ENCODE results near the gene PNO1.
"Not testable (repeated sequence)": the region's sequence is repeated elsewhere in the genome, so short reads cannot be mapped to it uniquely, and the experiment has no call there.

The PNO1 gene

GRCh38 chr2:68158134-68158447, 403 bp downstream of the PNO1 start:
- no peak for DNase-seq

DNA sequence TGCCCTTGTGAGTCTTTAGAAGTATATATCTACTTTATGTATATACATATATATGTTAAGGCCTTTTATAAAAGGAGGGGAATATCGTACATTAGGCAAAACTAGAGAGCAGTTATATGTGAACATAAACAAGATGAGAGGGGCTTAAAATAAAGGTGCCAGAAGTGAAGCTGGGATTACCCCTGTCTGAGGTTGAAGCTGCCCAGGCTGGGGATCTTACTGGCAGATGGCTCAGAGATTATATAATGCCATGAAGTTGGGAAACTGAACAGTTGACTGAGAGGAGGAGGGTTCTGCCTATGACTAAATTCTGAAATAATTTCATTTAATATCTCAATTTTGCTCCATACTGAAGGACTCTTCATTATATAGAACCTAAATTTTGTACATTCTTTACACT, 6.0 kb downstream of the PNO1 start:
- DNase-seq: peak; percentile 90

DNA sequence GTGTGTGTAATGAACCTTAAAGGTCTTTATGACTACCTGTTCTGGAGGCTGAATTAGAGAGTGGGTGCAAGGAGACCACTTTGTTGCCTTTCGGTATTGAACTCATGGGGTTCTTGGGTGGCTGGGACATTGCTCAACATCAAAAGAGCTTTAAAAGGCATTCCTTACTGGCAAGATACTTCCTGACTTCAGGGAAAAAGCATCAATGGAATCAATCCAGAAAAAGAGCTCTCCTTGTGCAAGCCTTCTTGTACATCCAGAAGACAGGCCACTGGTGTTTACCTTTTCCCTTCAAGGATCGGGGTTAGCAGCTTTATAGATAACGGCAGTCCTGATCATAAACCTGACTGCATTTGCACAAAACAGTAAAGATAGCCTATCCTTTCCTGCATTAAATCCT, 9.5 kb downstream of the PNO1 start:
- no peak for DNase-seq

DNA sequence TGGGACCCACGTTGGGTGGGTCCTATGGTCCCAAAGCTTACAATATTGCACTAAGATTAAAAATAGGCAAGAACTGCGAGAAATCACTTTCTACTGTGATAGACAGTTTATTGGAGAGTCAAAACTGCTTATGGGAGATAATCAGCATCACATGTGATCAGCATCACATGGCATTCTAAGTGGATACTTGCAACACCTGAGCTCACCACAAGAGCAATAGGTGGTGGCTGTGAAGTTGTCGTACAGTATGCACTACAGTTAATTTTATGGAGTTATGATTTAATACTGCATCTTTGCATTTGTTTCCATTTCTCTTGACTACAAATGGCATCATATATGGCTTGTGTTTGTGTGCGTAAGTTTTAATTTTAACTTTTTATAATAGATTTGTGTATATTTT, 11.6 kb downstream of the PNO1 start:
- DNase-seq: peak; percentile 21

DNA sequence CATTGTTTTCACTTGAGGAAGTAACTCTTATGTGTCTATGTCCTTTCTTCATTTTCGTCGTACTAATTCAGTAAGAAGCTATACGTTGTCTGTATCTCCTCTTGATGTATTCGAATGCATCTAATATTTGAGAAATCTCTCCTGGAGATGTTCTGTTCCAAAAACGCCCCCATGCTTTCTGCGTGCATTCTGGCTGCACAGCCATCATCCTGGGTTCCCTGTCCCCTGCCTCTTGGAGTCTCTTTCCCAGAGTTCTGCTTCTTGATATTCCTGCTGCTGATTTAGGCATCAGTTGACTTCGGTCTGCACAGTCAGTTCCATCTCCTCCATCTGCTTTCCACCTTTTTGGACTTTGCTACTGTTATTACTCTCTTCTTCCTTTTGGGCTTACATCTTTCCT, 13.5 kb downstream of the PNO1 start:
- DNase-seq: no peak

DNA sequence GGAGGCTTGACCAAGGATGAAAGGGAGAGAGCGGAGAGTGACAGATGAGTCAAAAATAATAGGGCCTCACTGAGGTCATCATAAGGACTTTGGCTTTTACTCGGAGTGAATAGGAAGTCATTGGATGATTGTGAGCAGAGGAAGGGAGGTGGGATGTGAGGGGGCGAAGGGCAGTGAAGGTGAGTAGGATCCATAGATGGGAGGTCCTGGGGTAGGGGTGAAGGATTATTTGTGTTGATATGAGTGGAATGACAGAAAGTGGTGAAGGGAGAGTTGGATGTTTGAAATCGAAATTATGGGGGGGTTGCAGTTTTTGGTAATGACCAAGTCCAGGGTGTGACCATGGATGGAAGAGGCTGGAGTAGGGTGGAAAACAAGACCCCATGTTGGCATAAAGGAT, 14.0 kb downstream of the PNO1 start:
- no peak for DNase-seq

DNA sequence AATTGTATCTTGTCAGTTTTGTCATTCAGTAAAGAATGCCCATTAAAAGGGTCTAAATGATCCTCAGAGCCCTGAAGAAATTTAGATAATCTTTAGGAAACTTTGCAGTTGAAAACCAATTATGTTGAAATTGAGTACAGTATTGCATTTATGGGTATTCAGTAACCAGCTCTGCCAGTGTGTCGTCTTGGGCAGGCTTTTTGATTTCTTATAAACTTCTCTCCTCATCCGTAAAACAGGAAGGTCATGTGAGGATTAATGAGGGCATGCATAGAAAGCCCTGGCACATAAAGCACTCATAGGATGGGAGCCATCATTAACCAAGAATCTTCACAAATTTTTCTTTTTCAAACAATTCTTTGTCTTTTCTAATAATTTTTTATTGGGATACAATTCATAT, 14.8 kb downstream of the PNO1 start:
- DNase-seq: no peak

DNA sequence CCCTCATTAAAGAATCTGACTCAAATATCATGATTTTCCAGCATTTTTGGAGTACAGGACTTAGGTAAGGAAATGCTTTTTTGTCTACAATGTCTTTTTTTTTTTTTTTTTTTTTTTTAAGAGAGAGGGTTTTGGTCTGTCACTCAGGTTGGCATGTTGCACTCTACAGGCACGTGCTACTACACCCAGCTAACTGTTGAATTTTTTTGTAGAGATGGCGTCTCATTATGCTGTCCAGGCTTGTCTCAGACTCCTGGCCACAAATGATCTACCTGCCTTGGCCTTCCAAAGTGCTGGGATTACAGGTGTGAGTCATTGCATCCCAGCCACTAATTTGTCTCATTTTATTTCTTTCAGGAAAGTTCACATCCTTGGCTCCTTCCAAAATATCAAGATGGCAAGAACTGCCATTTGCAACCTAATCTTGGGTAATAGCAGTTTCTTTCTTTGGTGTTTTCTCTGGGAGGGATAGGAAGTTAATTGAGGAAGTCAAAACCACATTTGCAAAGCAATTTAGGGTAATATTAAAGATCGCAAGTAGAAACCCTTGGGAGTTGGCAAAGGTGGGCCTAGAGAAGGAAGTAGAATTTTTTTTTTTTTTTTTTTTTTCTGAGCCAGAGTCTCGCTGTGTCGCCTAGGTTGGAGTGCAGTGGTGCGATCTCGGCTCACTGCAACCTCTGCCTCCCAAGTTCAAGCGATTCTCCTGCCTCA, 15.5 kb downstream of the PNO1 start:
- DNase-seq: no peak

DNA sequence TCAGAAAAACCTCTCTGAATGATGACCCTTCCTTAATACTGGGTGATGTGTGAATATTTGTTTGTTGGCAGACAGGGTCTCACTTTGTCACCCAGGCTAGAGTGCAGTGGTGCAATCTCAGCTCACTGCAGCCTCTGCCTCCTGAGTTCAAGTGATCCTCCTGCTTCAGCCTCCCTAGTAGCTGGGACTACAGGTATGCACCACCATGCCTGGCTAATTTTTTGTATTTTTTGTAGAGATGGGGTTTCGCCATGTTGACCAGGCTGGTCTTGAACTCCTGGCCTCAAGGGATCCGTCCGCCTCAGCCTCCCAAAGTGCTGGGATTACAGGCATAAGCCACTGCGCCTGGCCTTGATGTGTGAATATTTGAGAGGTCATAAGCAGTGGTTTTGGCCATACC, 17.5 kb downstream of the PNO1 start:
- DNase-seq: not testable (repeated sequence)

DNA sequence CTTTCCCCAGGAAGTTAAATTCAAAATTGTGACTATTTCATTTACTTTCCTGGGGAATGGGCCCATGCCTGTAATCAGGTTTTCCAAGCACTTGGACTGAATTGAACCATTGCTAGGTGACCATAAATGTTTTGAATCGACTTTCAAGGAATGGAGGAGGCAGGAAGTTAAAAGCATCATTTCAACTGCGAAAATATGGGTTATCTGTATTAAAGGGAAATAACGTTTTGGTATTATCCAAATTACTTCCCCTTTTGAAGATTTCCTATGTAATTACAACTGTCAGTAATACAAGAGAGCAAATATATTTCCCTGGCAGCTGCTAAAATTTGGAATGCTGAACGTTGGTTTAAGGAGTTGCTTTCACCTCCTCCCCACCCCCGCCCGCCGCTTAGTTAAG, 19.0 kb downstream of the PNO1 start:
- no peak for DNase-seq

- peak; percentile 38 for DNase-seq
Observed at GRCh38 chr2:68177541-68177940, 19.9 kb downstream of the PNO1 start.

GRCh38 chr2:68178432-68178831, 20.7 kb downstream of the PNO1 start:
- DNase-seq: no peak

DNA sequence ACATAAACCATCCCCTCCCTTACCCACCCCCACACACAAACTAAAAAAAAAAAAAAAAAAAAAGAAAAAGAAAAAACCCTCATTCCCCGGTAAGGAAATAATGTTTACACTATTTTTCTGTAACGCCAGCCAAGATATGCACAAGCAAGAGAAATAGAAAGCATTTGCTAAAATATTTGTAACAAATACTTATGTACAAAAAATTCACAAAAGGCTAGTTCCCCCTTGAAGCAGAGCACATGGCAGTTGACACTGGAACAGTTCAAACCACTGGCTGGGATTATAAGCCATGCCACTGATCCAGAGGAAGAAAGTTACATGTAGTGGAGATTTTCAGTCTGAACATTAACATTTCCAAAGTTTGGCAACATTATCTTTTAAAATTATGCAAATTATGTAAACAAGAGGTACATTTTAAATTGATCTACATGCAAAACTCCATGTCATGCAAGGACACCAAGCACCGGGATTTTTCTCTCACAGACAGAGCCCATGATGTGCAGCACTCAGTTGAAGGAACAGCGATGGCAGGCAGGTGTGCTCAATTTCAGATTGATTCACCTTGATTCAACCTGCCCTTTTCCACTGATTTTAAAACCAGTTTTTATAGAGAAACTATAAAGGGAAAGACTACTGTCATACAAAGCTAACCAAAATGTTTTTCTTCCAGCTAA, 21.4 kb downstream of the PNO1 start:
- no peak for DNase-seq

GRCh38 chr2:68182902-68183301, 25.2 kb downstream of the PNO1 start:
- no peak for DNase-seq

GRCh38 chr2:68185541-68186164, 28.0 kb downstream of the PNO1 start:
- peak; percentile 84 for DNase-seq

DNA sequence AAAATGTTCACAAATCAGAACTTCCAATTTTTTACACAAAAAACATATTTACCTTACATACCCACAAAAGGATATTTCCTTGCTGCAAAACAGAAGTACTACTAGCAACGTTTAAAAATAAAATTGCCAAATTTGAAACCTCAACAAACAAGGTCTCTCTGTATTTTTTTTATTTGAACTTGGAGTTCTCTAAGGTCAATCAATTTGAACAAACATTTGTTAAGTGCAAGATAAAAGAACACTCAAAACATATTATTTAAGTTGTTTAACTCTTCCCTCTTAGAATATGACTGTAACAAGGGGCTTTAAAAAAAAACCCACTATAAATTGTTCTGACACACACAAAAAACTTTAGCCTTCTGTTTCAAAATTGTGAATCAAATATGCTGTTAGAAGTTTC, 29.6 kb downstream of the PNO1 start:
- DNase-seq: no peak

GRCh38 chr2:68188831-68189230, 31.1 kb downstream of the PNO1 start:
- DNase-seq: peak; percentile 90

- DNase-seq: peak; percentile 19
Observed at GRCh38 chr2:68189991-68190784, 32.5 kb downstream of the PNO1 start.

DNA sequence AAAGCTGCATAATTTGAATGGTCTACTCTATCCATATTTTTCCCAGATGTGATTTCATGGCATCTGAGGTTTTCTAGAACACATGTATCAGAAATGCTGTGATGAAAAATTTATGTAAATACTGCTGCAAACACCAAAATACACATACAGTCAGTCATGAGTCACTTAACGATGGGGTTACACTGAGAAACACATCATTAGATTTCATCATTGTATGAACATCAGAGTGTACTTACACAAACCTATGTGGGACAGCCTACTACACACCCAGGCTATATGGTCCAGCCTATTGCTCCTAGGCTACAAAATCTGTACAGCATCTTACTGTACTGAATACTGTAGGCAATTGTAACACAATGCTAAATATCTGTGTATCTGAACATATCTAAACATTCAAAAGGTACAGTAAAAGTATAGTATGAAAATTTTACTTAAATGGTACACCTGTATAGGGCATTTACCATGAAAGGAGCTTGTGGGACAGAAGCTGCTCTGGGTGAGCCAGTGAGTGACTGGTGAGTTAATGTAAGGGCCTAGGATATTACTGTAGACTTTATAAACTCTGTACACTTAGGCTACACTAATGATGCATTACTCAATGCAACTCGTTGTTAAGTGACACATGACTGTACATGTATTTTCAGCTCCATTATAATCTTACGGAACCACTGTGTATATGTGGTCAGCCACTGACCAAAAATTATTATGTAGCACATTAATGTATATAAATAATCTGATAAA, 33.5 kb downstream of the PNO1 start:
- no peak for DNase-seq

GRCh38 chr2:68193144-68193543, 35.5 kb downstream of the PNO1 start:
- no peak for DNase-seq

- no peak for DNase-seq
Observed at GRCh38 chr2:68193787-68194372, 36.2 kb downstream of the PNO1 start.

DNA sequence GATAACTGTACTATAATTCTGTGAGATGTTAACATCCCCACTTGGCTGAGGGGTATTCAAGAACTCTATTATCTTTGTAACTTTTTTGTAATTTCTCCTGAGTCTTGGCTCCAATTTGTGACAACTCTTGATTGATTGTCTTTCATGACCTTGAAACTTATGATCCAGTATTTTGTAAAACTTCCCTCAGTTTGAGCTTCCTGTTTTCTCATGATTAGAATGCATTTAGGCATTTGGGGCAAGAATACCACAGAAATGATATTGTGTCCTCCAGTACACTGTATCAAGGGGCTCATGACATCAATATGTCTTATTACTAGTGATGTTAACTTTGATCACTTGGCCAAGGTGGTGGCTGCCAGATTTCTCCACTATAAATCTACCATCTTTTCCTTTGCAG, 37.4 kb downstream of the PNO1 start:
- DNase-seq: no peak

Measured in NCI-H82 (cell line).